Stimulated activated CD4-positive, alpha-beta T cell treated with anti-CD3 and anti-CD28 coated beads, TNF-alpha, amount 100 ng/mL, for 48 hours (primary cell): Measurements from ENCODE around the gene LGALS13.
A peak's percentile ranks its signal among the peaks of the same experiment; 100 is the strongest.
"Not testable (repeated sequence)": the region's sequence is repeated elsewhere in the genome, so short reads cannot be mapped to it uniquely, and the experiment has no call there.

Source experiments
- DNase-seq, 3 donors: peaks; one replicate each; pipeline ENCODE4 v3.0.0-alpha.2; 2020; ENCODE audit warnings: low read depth in 3 of 3

LGALS13 gene

GRCh38 chr19:39617745-39618144 is 15.4 kb downstream of the LGALS13 start:
- no peak for DNase-seq

GRCh38 chr19:39623946-39624345 is 21.6 kb downstream of the LGALS13 start:
- no peak for DNase-seq

GRCh38 chr19:39627631-39628030 is 25.3 kb downstream of the LGALS13 start:
- DNase-seq = not testable (repeated sequence)

- DNase-seq = no peak
Measured at GRCh38 chr19:39631178-39631577, 28.9 kb downstream of the LGALS13 start.

GRCh38 chr19:39631626-39632025 is 29.3 kb downstream of the LGALS13 start:
- no peak for DNase-seq

- no peak for DNase-seq
Measured at GRCh38 chr19:39637891-39638290, 35.6 kb downstream of the LGALS13 start.

GRCh38 chr19:39641773-39642172 is 39.4 kb downstream of the LGALS13 start:
- no peak for DNase-seq

GRCh38 chr19:39643591-39643990 is 41.3 kb downstream of the LGALS13 start:
- no peak for DNase-seq

- DNase-seq = peak in 1 of 3 donors; percentile 11
Measured at GRCh38 chr19:39645800-39646411, 43.6 kb downstream of the LGALS13 start.

- no peak for DNase-seq
Measured at GRCh38 chr19:39647918-39648317, 45.6 kb downstream of the LGALS13 start.

GRCh38 chr19:39655613-39656012 is 53.3 kb downstream of the LGALS13 start, which contains the start of gene LGALS16:
Gene LGALS16 (plus strand): TSS chr19:39655913. CDS start chr19:39655962, 49 bp downstream.
- no peak for DNase-seq
